ENCODE data around the gene ZNF77.

DNA sequence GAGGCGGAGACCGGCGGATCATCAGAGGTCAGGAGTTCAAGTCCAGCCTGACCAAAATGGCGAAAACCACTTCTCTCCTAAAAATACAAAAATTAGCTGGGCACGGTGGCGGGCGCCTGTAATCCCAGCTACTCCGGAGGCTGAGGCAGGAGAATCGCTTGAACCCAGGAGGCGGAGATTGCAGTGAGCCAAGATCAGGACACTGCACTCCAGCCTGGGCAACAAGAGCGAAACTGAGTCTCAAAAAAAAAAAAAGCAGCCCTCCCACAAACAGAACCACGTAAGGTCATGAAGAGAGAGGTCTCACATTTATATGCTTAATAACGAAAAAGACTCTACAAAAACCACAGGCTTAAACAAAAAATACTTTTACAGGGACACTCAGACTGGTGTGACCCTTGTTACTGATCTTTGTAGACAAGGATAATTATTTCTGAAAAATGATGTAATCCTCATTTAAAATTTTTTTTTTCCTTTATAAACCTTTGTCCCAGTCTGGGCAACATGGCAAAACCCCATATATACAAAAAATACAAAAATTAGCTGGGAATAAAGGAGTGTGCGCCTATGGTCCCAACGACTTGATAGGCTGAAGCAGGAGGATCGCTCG lies 909 bp upstream of the ZNF77 start:
- no peak for TF ChIP-seq L3MBTL2 (conservative IDR thresholded peaks at IDR 0.05)
- no peak for TF ChIP-seq SP1 (IDR thresholded peaks at IDR 0.05)
- TF ChIP-seq NFRKB (IDR thresholded peaks at IDR 0.05), result no peak
- no peak for TF ChIP-seq TARDBP (IDR thresholded peaks at IDR 0.05)
- TF ChIP-seq CTBP1 (IDR thresholded peaks at IDR 0.05; ENCODE audit: borderline replicate concordance), result no peak
- TF ChIP-seq FOXM1 (IDR thresholded peaks at IDR 0.05; ENCODE audit: borderline replicate concordance), result no peak
- TF ChIP-seq BHLHE40 (IDR thresholded peaks at IDR 0.05; ENCODE audit: borderline replicate concordance), result no peak
- TF ChIP-seq, protein P1, sequence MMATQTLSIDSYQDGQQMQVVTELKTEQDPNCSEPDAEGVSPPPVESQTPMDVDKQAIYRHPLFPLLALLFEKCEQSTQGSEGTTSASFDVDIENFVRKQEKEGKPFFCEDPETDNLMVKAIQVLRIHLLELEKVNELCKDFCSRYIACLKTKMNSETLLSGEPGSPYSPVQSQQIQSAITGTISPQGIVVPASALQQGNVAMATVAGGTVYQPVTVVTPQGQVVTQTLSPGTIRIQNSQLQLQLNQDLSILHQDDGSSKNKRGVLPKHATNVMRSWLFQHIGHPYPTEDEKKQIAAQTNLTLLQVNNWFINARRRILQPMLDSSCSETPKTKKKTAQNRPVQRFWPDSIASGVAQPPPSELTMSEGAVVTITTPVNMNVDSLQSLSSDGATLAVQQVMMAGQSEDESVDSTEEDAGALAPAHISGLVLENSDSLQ (IDR thresholded peaks at IDR 0.05), result no peak
- no peak for TF ChIP-seq FOXK2 (IDR thresholded peaks at IDR 0.05)
- TF ChIP-seq SUZ12 (IDR thresholded peaks at IDR 0.05), result no peak
- TF ChIP-seq LEF1 (IDR thresholded peaks at IDR 0.05; ENCODE audit: borderline replicate concordance), result no peak
- no peak for TF ChIP-seq HDGF (IDR thresholded peaks at IDR 0.05; ENCODE audit: borderline replicate concordance)
- TF ChIP-seq ELF4 (IDR thresholded peaks at IDR 0.05), result no peak
- no peak for TF ChIP-seq ARNT (IDR thresholded peaks at IDR 0.05)
